Measurements from ENCODE around the gene AFF3.

AFF3 gene

DNA sequence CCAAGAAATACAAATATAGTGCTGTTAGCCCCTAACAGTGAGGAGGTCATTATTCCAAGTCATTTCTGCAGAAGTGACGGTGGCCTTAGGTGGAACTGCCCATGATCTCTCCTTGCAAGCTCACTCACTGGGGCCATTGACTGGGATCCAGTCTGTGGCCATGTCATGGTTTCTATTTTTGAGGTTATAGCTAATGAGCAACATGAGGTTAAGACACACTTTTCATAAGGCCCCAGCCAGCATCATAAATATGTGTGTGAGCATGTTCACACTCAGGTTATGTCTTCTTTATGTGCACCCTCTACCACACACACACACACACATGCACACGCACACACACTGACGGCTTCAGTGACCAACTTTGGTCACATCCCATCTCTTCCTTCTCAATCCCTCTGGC is 484 bp downstream of the AFF3 start:
- Histone ChIP-seq H3K36me3 (no peaks in the 10 kb centered on the region), H3K4me3 (ENCODE audit: low read depth, low read length) (no peak overlapping the region), H3K4me1 (0 out of 2 replicates have a peak, but pooled peaks cover 6% of the 10 kb centered on the region), H3K27me3 (no peaks in the 10 kb centered on the region), H3K9me3 (no peaks in the 10 kb centered on the region)
- TF ChIP-seq, protein P1, sequence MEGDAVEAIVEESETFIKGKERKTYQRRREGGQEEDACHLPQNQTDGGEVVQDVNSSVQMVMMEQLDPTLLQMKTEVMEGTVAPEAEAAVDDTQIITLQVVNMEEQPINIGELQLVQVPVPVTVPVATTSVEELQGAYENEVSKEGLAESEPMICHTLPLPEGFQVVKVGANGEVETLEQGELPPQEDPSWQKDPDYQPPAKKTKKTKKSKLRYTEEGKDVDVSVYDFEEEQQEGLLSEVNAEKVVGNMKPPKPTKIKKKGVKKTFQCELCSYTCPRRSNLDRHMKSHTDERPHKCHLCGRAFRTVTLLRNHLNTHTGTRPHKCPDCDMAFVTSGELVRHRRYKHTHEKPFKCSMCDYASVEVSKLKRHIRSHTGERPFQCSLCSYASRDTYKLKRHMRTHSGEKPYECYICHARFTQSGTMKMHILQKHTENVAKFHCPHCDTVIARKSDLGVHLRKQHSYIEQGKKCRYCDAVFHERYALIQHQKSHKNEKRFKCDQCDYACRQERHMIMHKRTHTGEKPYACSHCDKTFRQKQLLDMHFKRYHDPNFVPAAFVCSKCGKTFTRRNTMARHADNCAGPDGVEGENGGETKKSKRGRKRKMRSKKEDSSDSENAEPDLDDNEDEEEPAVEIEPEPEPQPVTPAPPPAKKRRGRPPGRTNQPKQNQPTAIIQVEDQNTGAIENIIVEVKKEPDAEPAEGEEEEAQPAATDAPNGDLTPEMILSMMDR (IDR thresholded peaks at IDR 0.05; ENCODE audit: low read depth, low read length) = no peak
- DNase-seq = no peak

GRCh38 chr2:100140582-100140981 is 1.8 kb downstream of the AFF3 start:
- Histone ChIP-seq H3K27me3 (no peaks in the 10 kb centered on the region), H3K4me1 (0 out of 2 replicates have a peak, but pooled peaks cover 6% of the 10 kb centered on the region), H3K4me3 (ENCODE audit: low read depth, low read length) (no peak overlapping the region), H3K9me3 (no peaks in the 10 kb centered on the region), H3K36me3 (no peaks in the 10 kb centered on the region)
- DNase-seq = no peak
- TF ChIP-seq, protein P1 (IDR thresholded peaks at IDR 0.05; ENCODE audit: low read depth, low read length) = no peak

- DNase-seq = no peak
- H3K4me1 ChIP-seq = 0 out of 2 replicates have a peak, but pooled peaks cover 6% of the 10 kb centered on the region
- H3K27me3 ChIP-seq = no peaks in the 10 kb centered on the region
- H3K36me3 ChIP-seq = no peaks in the 10 kb centered on the region
- TF ChIP-seq, protein P1 (IDR thresholded peaks at IDR 0.05; ENCODE audit: low read depth, low read length) = no peak
- H3K9me3 ChIP-seq = no peaks in the 10 kb centered on the region
- no peak overlapping the region for H3K4me3 ChIP-seq (ENCODE audit: low read depth, low read length)
Measured at GRCh38 chr2:100137866-100138570, 4.4 kb downstream of the AFF3 start.

DNA sequence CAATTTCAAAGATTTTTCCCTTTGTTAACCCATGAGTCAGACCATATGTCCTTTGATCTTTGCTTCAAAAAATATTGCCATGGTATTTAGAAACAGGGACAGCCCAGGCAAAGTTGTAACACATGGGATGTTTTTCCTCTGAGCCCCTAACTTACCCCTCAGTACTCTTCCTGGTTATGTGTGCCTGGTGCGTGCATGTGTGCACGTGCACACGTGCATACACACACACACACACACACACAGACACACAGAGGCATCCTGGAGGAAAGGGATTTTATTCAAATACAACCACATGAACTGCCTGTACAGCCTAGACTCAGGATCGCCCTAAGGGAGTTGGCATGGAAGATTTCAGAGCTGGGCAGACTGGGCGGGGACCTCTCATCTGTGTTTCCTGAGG is 5.1 kb downstream of the AFF3 start:
- H3K9me3 ChIP-seq = no peaks in the 10 kb centered on the region
- no peaks in the 10 kb centered on the region for H3K36me3 ChIP-seq
- H3K4me1 ChIP-seq = 0 out of 2 replicates have a peak, but pooled peaks cover 6% of the 10 kb centered on the region
- TF ChIP-seq, protein P1 (IDR thresholded peaks at IDR 0.05; ENCODE audit: low read depth, low read length) = no peak
- no peak for DNase-seq
- no peaks in the 10 kb centered on the region for H3K27me3 ChIP-seq
- H3K4me3 ChIP-seq (ENCODE audit: low read depth, low read length) = no peak overlapping the region

GRCh38 chr2:100136310-100136709 is 6.1 kb downstream of the AFF3 start:
- Histone ChIP-seq H3K4me1 (0 out of 2 replicates have a peak, but pooled peaks cover 6% of the 10 kb centered on the region), H3K27me3 (no peaks in the 10 kb centered on the region), H3K36me3 (no peaks in the 10 kb centered on the region), H3K9me3 (no peaks in the 10 kb centered on the region), H3K4me3 (ENCODE audit: low read depth, low read length) (no peak overlapping the region)
- TF ChIP-seq, protein P1 (IDR thresholded peaks at IDR 0.05; ENCODE audit: low read depth, low read length) = no peak
- no peak for DNase-seq

GRCh38 chr2:100135415-100135814 is 7.0 kb downstream of the AFF3 start:
- no peaks in the 10 kb centered on the region for H3K27me3 ChIP-seq
- no peaks in the 10 kb centered on the region for H3K36me3 ChIP-seq
- no peak overlapping the region for H3K4me3 ChIP-seq (ENCODE audit: low read depth, low read length)
- H3K4me1 ChIP-seq = 0 out of 2 replicates have a peak, but pooled peaks cover 6% of the 10 kb centered on the region
- TF ChIP-seq, protein P1 (IDR thresholded peaks at IDR 0.05; ENCODE audit: low read depth, low read length) = no peak
- no peak for DNase-seq
- no peaks in the 10 kb centered on the region for H3K9me3 ChIP-seq
